ENCODE results near the gene RAB5IF. TPM values are rescaled to one million over a fixed set of nuclear protein-coding genes. Genes with fewer than 3 reads are reported as not detected.

RAB5IF gene
- total and polyA plus RNA-seq, 10 donors: 67.8 to 131 (median 96.4) TPM

DNA sequence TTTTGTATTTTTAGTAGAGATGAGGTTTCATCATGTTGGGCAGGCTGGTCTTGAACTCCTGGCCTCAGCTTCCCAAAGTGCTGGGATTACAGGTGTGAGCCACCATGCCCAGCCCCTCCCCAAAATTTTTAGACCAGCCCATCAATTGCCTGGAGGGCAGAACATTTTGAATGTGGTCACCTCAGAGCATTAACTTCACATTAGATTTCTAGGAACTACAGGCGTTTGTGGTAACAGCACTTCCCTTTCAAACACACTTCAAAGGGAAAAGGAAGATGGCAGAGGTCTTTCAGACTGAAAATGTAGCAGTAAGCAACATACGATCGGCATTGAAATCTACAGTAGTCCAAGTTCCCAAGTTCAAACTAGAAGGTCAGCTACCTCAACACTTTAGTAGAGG, 52.7 kb downstream of the RAB5IF start:
- 27 to 41% (median 38%) methylated on average over 3 of the region's 3 CpGs for WGBS, 5 donors
- Histone ChIP-seq H3K27ac (no peak overlapping the region), H3K36me3 (peaks cover 0 to 89% (median 24%) of the 10 kb centered on the region in 6 donors), H3K27me3 (replicated peaks in 1 of 7) (no peaks in the 10 kb centered on the region), H3K9me3 (no peaks in the 10 kb centered on the region), H3K4me3 (no peak overlapping the region), H3K4me1 (peaks cover 0 to 15% (median 0%) of the 10 kb centered on the region in 6 donors)
- TF ChIP-seq, protein P1, sequence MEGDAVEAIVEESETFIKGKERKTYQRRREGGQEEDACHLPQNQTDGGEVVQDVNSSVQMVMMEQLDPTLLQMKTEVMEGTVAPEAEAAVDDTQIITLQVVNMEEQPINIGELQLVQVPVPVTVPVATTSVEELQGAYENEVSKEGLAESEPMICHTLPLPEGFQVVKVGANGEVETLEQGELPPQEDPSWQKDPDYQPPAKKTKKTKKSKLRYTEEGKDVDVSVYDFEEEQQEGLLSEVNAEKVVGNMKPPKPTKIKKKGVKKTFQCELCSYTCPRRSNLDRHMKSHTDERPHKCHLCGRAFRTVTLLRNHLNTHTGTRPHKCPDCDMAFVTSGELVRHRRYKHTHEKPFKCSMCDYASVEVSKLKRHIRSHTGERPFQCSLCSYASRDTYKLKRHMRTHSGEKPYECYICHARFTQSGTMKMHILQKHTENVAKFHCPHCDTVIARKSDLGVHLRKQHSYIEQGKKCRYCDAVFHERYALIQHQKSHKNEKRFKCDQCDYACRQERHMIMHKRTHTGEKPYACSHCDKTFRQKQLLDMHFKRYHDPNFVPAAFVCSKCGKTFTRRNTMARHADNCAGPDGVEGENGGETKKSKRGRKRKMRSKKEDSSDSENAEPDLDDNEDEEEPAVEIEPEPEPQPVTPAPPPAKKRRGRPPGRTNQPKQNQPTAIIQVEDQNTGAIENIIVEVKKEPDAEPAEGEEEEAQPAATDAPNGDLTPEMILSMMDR (IDR thresholded peaks at IDR 0.05 in 8 of 11, conservative IDR thresholded peaks at IDR 0.05 in 3 of 11): no peak
- TF ChIP-seq POLR2A (IDR thresholded peaks at IDR 0.05): no peak
- TF ChIP-seq POLR2AphosphoS5 (IDR thresholded peaks at IDR 0.05): no peak
- intact Hi-C loops (cut with DNase I; ENCODE audit: low total_unique reads): no loop called here
- no peak for DNase-seq

Small RNA genes within 50 kb of the gene (small RNA-seq; reads per million reads assigned to genes)
- gene RF00017: 0 reads per million in 4 donors

Other genes with a start within 250 kb of the RAB5IF start
- gene MYL9, start 64.3 kb upstream of the RAB5IF start, total RNA-seq: 100 to 1,000 TPM in 3 of 7 donors, 10 to 100 TPM in 4; 30.4 to 369 (median 86.3) TPM
- 100 to 1,000 TPM in 1 of 3 donors, 10 to 100 TPM in 2; 56.3 to 154 (median 80.1) TPM for gene MYL9, start 64.3 kb upstream of the RAB5IF start, polyA plus RNA-seq
- 10 to 100 TPM; 23.3 to 38.2 (median 30.1) TPM for gene TGIF2, start 32.2 kb upstream of the RAB5IF start, total RNA-seq
- 10 to 100 TPM; 13.6 to 20.8 (median 14.3) TPM for gene TGIF2, start 32.2 kb upstream of the RAB5IF start, polyA plus RNA-seq
- 10 to 100 TPM in 3 of 7 donors, 1 to 10 TPM in 4; 7.1 to 16.3 (median 9.5) TPM for gene SLA2, start 40.4 kb downstream of the RAB5IF start, total RNA-seq
- gene SLA2, start 40.4 kb downstream of the RAB5IF start, polyA plus RNA-seq: 1 to 10 TPM; 2.6 to 3.0 (median 2.9) TPM
- gene NDRG3, start 140.3 kb downstream of the RAB5IF start, total RNA-seq: 10 to 100 TPM; 26.8 to 32.0 (median 28.1) TPM
- 10 to 100 TPM; 15.5 to 22.5 (median 17.6) TPM for gene NDRG3, start 140.3 kb downstream of the RAB5IF start, polyA plus RNA-seq
- gene DSN1, start 168.0 kb downstream of the RAB5IF start, total RNA-seq: 10 to 100 TPM in 4 of 7 donors, 1 to 10 TPM in 3; 8.6 to 16.7 (median 10.5) TPM
- 10 to 100 TPM; 12.6 to 16.6 (median 15.7) TPM for gene DSN1, start 168.0 kb downstream of the RAB5IF start, polyA plus RNA-seq

Data from spleen (tissue), 11 donors.